ENCODE measurements around the gene HAUS7.

- TF ChIP-seq ARNT (IDR thresholded peaks at IDR 0.05) (no peak), SP1 (IDR thresholded peaks at IDR 0.05) (no peak), TARDBP (IDR thresholded peaks at IDR 0.05) (no peak), FOXK2 (IDR thresholded peaks at IDR 0.05) (no peak), FOXM1 (IDR thresholded peaks at IDR 0.05; ENCODE audit: borderline replicate concordance) (no peak)
These were observed 42.1 kb upstream of the HAUS7 start for GRCh38 chrX:153512501-153512893.

Data from HEK293T (cell line).